ENCODE data around the gene FNIP1. TPM values are rescaled to one million over a fixed set of nuclear protein-coding genes. Genes with fewer than 3 reads are reported as not detected.
"Not testable (repeated sequence)": the region's sequence is repeated elsewhere in the genome, so short reads cannot be mapped to it uniquely, and the experiment has no call there.

Gene FNIP1
- total RNA-seq, 1 experiment from 2014 or later, result 17.6 TPM

DNA sequence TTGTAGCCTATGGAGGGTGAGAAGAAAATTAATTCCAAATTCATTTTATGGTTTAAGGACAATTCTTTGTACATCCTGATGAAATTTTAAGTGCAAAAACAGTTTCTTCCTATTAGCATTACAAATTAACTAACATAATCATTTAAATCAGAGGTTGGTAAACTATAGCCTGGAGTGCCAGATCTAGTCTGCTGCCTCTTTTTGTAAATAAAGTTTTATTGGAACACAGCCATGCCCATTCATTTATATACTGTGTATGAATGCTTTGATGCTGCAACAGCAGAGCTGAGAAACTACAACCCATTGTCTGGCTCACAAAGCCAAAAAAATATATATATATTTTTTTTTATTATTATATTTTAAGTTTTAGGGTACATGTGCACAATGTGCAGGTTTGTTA is 80.2 kb downstream of the FNIP1 start:
- H3K36me3 ChIP-seq (replicated peaks; ENCODE audit: control insufficient read depth, insufficient read depth, low read length), result no peaks in the 10 kb centered on the region
- H3K27me3 ChIP-seq (ENCODE audit: control insufficient read depth, insufficient read depth, low read length), result no peaks in the 10 kb centered on the region
- DNase-seq, result no peak
- H3K4me3 ChIP-seq (ENCODE audit: insufficient read depth, low read depth, low read length), result no peak overlapping the region

DNA sequence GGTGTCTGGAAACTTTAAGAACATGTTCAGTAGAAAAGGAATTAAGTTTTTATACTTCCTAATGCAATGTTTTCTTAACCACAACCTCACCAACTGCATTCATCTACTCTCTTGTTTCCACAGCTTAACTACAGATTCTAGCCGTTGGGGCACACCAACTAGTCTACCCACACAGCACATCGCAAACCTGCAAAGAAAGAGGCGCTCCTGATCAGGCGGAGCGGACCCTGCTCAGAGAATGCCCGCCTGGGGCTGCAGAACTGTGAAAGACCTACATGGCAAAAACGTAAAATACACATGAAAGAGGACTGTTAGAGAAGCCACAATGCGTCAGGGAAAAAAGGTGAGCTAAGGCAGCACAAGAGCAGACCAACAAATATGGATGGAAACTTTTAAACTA is 86.4 kb downstream of the FNIP1 start:
- Histone ChIP-seq H3K27me3 (ENCODE audit: control insufficient read depth, insufficient read depth, low read length) (no peaks in the 10 kb centered on the region), H3K4me3 (ENCODE audit: insufficient read depth, low read depth, low read length) (no peak overlapping the region), H3K36me3 (replicated peaks; ENCODE audit: control insufficient read depth, insufficient read depth, low read length) (0 out of 2 replicates have a peak, but pooled peaks cover under 1% of the 10 kb centered on the region)
- no peak for DNase-seq

DNA sequence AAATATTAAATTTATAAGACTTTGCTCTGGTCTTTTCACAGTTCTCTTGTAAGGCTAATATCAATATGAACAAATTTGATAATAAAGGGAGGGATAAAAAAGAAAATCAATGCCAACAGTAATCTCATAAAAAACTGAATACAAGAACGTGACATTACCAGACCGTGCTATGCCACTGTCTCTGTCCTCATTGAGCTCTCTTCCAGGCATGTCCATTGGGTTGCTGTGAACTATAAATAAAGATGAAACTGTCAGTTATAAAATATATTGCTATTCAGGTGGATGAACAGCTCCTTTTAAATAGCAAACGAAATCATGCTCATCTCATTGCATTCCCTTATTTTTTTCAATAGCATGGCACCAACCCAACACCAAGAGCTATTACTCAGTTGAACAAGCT is 87.8 kb downstream of the FNIP1 start:
- no peak for DNase-seq
- H3K36me3 ChIP-seq (replicated peaks; ENCODE audit: control insufficient read depth, insufficient read depth, low read length), result peaks cover 2% of the 10 kb centered on the region; the same call in 1 of the 2 replicates
- H3K27me3 ChIP-seq (ENCODE audit: control insufficient read depth, insufficient read depth, low read length), result no peaks in the 10 kb centered on the region
- H3K4me3 ChIP-seq (ENCODE audit: insufficient read depth, low read depth, low read length), result no peak overlapping the region

DNA sequence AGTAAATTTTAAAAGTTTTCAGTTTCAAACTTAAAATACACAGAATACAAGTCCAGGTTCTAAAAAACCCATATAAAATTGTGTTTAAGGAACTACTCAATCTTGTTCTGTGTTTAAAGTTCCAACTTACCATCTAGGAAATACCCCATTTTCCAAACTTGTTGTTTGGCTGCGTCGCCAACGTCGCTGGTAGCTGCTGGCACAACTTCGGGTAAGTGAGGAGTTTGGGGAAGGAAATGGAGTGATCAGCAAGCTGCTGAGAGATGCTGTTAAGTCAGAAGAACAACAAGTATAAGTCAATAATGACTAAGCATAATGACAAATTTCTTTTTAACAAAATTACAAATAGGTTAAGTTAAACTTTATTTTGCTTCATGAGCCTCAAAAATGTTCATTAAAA is 90.5 kb downstream of the FNIP1 start:
- no peak overlapping the region for H3K4me3 ChIP-seq (ENCODE audit: insufficient read depth, low read depth, low read length)
- H3K27me3 ChIP-seq (ENCODE audit: control insufficient read depth, insufficient read depth, low read length), result no peaks in the 10 kb centered on the region
- H3K36me3 ChIP-seq (replicated peaks; ENCODE audit: control insufficient read depth, insufficient read depth, low read length), result peaks cover 5% of the 10 kb centered on the region
- DNase-seq, result no peak

DNA sequence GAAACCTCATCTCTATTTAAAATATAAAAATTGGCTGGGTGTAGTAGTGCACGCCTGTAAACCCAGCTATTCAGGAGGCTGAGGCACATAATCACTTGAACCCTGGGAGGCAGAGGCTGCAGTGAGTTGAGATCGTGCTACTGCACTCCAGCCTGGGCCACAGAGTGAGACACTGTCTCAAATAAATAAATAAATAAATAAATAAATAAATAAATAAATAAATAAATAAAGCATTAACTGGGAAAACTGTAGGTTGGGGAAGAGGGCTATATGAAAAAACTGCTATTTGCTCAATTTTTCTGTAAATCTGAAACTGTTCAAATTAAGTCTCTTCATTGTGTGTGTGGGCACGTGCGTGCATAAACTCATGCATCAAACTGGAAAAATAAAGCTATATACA is 101.9 kb downstream of the FNIP1 start:
- H3K4me3 ChIP-seq (ENCODE audit: insufficient read depth, low read depth, low read length), result no peak overlapping the region
- no peak for DNase-seq
- H3K36me3 ChIP-seq (replicated peaks; ENCODE audit: control insufficient read depth, insufficient read depth, low read length), result no peaks in the 10 kb centered on the region
- H3K27me3 ChIP-seq (ENCODE audit: control insufficient read depth, insufficient read depth, low read length), result no peaks in the 10 kb centered on the region

DNA sequence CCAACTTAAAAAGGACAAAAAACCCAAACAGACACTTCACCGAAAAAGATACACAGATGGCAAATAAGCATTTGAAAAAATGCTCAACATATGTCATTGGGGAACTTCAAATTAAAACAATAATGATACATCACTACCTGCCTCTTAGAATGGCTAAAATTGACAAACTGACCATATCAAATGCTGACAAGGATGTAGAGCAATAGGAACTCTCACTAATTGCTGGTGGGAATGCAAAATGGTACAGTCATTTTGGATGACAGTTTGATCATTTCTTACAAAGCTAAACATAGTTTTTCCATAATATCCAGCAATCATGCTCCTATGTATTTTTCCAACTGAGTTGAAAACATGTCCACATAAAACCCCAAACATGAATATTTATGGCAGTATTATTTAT is 102.9 kb downstream of the FNIP1 start:
- Histone ChIP-seq H3K4me3 (ENCODE audit: insufficient read depth, low read depth, low read length) (no peak overlapping the region), H3K27me3 (ENCODE audit: control insufficient read depth, insufficient read depth, low read length) (no peaks in the 10 kb centered on the region), H3K36me3 (replicated peaks; ENCODE audit: control insufficient read depth, insufficient read depth, low read length) (no peaks in the 10 kb centered on the region)
- no peak for DNase-seq

DNA sequence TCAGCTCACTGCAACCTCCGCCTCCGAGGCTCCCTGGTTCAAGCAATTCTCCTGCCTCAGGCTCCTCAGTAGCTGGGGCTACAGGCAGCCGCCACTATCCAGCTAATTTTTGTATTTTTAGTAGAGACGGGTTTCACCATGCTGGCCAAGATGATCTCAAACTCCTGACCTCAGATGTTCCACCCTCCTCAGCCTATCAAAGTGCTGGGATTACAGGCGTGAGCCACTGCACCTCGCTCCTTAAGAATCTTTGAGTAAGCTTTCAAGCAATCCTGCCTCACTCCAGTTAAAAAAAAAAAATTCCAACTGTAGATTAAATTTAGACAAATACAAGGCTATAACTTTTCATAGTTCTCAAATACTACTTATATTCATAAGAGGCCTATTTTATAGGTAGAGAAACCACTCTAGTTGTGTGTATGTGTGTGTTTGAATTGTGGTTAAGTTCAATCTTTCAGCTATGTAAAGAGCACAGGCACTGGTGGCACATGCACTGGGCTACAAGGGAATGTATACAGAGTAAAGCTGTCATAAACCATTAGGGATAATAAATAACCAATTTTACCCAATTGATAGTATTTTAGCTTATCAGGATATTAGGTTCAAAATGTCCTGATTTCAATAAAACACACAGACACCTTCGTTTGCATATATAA is 111.2 kb downstream of the FNIP1 start:
- DNase-seq, result no peak
- no peak overlapping the region for H3K4me3 ChIP-seq (ENCODE audit: insufficient read depth, low read depth, low read length)
- no peaks in the 10 kb centered on the region for H3K36me3 ChIP-seq (replicated peaks; ENCODE audit: control insufficient read depth, insufficient read depth, low read length)
- H3K27me3 ChIP-seq (ENCODE audit: control insufficient read depth, insufficient read depth, low read length), result no peaks in the 10 kb centered on the region

DNA sequence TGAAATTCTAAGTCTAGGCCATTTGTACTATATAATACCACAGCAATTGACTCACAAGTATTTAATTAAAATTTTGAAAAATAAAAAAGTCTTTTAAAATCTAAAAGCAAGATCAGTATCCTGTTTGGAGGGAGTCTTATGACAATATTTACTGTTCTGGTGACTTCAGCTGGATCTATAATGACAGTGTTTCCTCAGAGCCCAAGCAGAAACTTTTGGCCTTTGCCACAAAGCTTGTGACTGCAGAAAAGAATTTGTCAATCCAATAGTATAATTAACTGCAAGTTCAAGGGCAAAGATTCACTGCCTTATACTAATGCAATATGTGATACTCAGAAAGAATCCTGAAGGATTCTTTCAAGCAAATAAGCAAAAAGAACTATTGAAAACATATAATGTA is 112.2 kb downstream of the FNIP1 start:
- no peaks in the 10 kb centered on the region for H3K36me3 ChIP-seq (replicated peaks; ENCODE audit: control insufficient read depth, insufficient read depth, low read length)
- no peaks in the 10 kb centered on the region for H3K27me3 ChIP-seq (ENCODE audit: control insufficient read depth, insufficient read depth, low read length)
- no peak for DNase-seq

DNA sequence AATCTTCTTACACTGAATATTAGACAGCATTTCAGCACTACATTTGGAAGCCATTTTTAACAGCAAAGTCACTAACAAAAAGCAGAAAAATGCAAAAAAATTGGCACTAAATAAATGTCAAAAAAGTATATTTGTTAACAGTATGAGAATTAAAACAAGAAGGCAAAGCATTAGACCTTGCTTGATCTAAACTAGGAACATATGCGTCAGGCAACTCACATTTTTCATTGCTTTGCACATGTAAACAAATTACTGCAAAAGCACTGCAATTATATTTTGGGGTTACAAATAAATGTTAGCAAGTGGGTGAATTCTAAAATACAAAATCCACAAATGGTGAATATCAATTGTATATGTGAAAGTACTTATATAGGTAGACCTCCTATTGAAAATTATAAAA is 112.8 kb downstream of the FNIP1 start:
- Histone ChIP-seq H3K27me3 (ENCODE audit: control insufficient read depth, insufficient read depth, low read length) (no peaks in the 10 kb centered on the region), H3K4me3 (ENCODE audit: insufficient read depth, low read depth, low read length) (no peak overlapping the region), H3K36me3 (replicated peaks; ENCODE audit: control insufficient read depth, insufficient read depth, low read length) (no peaks in the 10 kb centered on the region)
- no peak for DNase-seq

More for the DNA sequence above, 112.2 kb downstream of the FNIP1 start:
- H3K4me3 ChIP-seq (ENCODE audit: insufficient read depth, low read depth, low read length), result no peak overlapping the region

DNA sequence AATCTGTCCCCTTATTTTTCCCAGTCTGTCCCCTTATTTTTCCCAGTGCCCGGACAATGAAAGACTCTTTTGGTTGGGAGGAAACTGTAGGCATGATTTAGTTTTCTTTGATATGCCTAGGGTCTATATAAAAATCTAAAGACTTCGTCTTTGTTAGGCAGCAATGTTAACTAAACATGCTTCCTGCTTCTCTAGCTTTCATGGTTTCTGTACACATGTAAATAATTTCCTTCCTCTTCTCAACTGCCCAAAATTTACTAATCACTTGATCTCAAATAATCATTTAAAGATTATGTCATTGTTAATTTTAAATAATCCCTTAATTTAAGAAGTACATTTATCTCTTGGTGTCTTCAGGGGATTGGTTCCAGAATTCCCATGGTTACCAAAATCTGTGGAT is 114.0 kb downstream of the FNIP1 start:
- Histone ChIP-seq H3K4me3 (ENCODE audit: insufficient read depth, low read depth, low read length) (no peak overlapping the region), H3K27me3 (ENCODE audit: control insufficient read depth, insufficient read depth, low read length) (no peaks in the 10 kb centered on the region), H3K36me3 (replicated peaks; ENCODE audit: control insufficient read depth, insufficient read depth, low read length) (no peaks in the 10 kb centered on the region)
- no peak for DNase-seq

DNA sequence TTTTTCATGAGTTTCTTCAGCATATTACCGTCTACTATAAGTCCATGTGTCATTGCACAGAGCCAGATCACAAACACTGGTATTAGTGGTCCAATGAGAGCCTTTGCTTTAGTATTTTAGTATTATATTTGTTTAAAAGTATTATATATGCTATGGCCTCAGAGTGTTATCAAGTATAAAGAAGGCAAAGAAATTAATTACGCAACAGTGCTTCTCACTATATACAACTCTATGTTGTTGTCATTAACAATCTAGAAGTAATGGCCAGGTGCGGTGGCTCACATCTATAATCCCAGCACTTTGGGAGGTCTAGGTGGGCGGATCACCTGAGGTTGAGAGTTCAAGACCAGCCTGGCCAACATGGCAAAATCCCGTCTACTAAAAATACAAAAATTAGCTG is 114.6 kb downstream of the FNIP1 start:
- Histone ChIP-seq H3K4me3 (ENCODE audit: insufficient read depth, low read depth, low read length) (no peak overlapping the region), H3K36me3 (replicated peaks; ENCODE audit: control insufficient read depth, insufficient read depth, low read length) (no peaks in the 10 kb centered on the region), H3K27me3 (ENCODE audit: control insufficient read depth, insufficient read depth, low read length) (no peaks in the 10 kb centered on the region)
- no peak for DNase-seq

DNA sequence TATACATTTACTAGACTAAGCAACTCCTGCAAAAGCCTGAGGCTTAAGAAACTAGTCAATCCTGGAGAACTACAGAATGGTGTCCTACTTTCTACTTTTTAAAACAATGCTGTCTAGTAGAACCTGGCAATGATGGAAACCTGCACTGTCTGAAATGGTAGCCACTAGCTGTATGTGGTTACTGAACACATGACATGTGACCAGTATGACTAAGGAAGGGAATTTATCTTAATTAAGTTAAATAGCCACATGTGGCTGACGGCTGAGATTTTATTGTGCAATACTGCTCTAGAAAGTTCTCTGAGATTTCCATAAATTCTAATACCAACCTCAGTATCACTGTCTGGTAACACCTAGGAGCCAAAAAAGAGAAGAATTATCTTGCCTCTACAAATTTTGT is 116.9 kb downstream of the FNIP1 start:
- Histone ChIP-seq H3K36me3 (replicated peaks; ENCODE audit: control insufficient read depth, insufficient read depth, low read length) (no peaks in the 10 kb centered on the region), H3K27me3 (ENCODE audit: control insufficient read depth, insufficient read depth, low read length) (no peaks in the 10 kb centered on the region), H3K4me3 (ENCODE audit: insufficient read depth, low read depth, low read length) (no peak overlapping the region)
- no peak for DNase-seq

DNA sequence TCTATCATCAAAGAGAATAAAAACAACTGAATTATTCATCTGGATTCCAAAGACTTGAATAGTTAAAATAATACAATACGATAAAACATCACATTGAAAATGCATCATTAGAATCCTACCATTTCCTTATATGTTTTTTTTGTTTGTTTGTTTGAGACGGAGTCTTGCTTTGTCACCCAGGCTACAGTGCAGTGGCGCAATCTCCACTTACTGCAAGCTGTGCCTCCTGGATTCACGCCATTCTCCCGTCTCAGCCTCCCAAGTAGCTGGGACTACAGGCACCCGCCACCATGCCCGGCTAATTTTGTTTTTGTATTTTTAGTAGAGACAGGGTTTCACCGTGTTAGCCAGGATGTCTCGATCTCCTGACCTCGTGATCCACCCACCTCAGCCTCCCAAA is 118.5 kb downstream of the FNIP1 start:
- not testable (repeated sequence) for H3K27me3 ChIP-seq (ENCODE audit: control insufficient read depth, insufficient read depth, low read length); H3K36me3 ChIP-seq (replicated peaks; ENCODE audit: control insufficient read depth, insufficient read depth, low read length)

DNA sequence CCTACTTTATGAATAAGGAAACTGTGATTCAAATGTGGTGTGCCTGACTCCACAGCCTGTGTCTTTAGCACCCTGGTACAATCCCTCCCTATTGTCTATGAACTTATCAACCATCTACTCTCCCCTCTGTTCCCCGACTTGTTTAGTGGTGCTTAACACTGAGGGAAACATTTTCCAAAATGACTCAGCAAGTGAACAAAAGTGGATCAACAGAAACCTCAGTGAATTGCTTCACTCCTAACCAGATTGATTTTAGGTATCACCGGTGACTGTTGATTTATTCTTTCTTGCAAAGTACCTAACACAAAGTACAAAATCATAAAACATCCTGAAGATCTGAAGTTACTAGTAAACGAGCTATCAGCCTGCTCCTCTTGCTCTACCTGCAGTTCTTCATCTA is 119.7 kb downstream of the FNIP1 start:
- H3K36me3 ChIP-seq (replicated peaks; ENCODE audit: control insufficient read depth, insufficient read depth, low read length), result no peaks in the 10 kb centered on the region
- no peak overlapping the region for H3K4me3 ChIP-seq (ENCODE audit: insufficient read depth, low read depth, low read length)
- H3K27me3 ChIP-seq (ENCODE audit: control insufficient read depth, insufficient read depth, low read length), result no peaks in the 10 kb centered on the region
- DNase-seq, result no peak

More for the DNA sequence above, 118.5 kb downstream of the FNIP1 start:
- not testable (repeated sequence) for DNase-seq; H3K4me3 ChIP-seq (ENCODE audit: insufficient read depth, low read depth, low read length)

DNA sequence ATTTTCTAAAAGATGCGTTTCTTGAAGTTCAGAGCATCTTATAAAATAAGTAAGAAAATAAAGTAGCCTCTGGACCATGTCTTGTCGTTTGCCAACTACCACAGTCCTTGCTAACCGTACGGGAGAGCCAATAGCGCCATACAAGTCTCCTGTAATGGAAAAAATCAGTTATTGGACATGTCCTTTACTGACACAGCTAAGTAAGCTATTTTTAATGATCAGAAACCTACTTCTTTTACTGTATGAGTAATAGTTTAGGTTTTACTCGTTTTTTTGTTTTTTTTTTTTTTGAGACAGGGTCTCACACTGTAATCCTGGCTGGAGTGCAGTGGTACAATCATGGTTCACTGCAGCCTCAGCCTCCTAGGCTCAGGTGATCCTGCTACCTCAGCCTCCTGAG is 124.0 kb downstream of the FNIP1 start:
- no peaks in the 10 kb centered on the region for H3K27me3 ChIP-seq (ENCODE audit: control insufficient read depth, insufficient read depth, low read length)
- H3K36me3 ChIP-seq (replicated peaks; ENCODE audit: control insufficient read depth, insufficient read depth, low read length), result peaks cover 2% of the 10 kb centered on the region
- H3K4me3 ChIP-seq (ENCODE audit: insufficient read depth, low read depth, low read length), result no peak overlapping the region
- DNase-seq, result no peak
